Activated naive CD4-positive, alpha-beta T cell treated with anti-CD3 and anti-CD28 coated beads, Interleukin-2, amount 50 U/mL, for 16 hours (primary cell): ENCODE measurements around the gene POLR3A.

Experiments used
- DNase-seq: peaks from one replicate; pipeline ENCODE4 v3.0.0-alpha.2; 2020

The POLR3A gene

DNA sequence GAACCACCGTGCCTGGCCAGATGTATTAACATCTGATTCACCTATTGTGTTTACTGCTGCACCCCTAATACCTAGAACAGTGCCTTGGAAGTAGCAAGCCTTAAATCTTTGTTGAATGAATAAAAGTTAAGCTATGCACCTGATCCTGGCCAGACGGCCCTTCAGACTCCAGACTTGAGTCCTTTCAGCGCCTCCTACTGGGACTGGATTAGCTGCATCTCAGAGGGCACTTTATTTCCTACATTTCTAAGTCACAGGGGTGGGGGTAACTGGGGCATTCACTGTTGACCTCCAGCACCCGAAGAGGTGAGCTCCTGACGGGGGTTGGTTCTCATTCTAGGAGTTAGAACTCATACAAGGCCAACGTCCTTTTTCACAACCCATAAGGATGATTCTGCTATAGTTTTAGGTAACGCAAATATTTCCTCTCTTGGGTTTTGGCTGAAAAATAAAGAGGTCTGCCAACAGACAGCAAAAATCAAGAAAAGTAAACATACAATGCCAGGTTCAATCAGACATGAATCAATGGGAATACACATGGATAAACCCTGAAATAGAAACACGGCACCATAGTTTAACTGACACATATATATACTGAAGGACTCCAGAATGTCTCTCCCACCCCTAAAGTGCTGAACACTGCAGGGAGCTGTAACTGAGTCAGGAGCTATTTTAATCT is 54.8 kb downstream of the POLR3A start:
- no peak for DNase-seq

DNA sequence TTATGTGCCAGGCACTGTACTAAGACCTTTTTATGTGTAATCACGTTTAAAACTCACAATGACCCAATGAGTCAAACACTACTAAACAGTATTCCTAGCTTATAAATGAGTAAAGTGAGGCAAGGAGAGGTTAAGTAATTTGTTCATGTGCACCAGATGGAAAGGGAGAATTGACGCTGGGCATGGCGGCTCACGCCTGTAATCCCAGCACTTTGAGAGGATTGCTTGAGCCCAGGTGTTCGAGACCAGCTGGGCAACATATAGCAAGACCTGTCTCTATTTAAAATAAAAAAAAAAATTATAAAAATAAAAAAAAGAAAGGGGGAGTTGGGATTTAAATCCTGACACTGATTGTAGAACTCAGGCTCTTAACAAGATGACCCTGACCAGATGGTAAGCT is 56.0 kb downstream of the POLR3A start:
- DNase-seq: no peak

DNA sequence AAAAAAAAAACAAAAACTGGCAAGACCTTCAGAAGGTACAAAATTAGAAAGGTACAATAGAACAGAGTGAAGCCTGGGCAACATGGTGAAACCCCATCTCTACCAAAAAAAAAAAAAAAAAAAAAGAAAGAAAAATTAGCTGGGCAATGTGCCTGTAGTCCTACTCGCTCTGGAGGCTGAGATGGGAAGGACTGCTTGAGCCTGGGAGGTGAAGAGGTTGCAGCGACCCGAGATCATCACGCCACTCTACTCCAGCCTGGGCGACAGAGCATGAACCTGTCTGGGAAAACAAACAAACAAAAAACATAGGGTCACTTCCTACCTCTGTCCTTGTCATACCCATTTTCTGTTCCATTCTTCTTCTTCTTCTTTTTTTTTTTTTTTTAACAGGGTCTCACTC is 57.2 kb downstream of the POLR3A start:
- DNase-seq: no peak

DNA sequence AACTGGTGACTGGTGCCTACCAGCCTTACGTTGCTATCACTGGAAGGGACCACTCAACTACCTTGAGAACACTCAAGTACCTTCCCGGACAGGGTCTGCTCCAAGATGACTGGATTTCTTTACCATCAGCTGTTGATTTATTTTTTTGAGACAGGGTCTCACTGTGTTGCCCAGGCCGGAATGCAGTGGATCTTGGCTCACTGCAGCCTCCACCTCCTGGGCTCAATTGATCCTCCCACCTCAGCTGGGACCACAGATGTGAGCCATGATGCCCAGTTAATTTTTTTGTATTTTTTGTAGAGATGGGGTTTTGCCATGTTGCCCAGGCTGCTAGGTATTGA is 57.5 kb downstream of the POLR3A start:
- DNase-seq: no peak

GRCh38 chr10:77970869-77971803 is 58.2 kb downstream of the POLR3A start:
- no peak for DNase-seq

DNA sequence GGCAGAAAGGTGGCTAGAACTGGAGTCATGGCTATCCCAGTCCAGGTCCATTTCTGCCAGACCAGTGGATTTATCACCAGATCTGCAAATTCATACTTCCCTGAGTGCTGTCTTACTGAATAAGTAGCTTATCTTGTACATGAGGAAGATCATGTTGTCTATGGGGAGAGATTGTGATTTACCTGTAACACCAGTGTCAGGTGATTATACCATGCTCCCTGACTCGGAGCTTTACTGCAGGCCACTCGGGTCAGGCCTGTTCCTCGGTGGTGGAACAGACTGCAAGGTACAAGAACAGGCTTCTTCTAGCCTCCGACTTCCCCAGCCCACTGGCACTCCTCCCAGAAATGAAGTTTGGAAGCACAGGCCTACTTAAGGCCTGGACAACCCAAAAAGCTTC is 60.2 kb downstream of the POLR3A start:
- DNase-seq: no peak

DNA sequence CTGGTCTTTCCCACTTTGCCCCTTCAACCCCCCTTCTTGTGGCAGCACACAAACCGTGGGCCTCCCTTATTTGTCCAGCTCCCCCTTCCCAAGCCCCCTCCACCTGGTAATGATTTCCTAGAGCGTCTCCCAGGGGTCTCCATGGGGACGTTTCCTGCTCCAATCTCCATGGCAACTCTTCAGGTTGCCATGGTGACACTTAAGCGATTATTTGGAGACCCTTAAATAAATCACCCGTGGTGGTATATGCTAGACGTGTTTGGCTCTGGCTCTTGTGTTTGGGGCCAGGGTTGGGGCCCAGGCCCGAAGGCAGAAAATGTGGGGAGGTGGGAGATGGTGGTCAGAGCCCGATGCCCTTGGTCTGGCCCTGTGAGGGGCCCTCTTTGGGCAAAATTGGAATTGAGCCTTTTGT is 61.7 kb downstream of the POLR3A start:
- no peak for DNase-seq

GRCh38 chr10:77965294-77965693 is 64.0 kb downstream of the POLR3A start:
- DNase-seq: no peak

- no peak for DNase-seq
Measured at GRCh38 chr10:77964811-77965210, 64.5 kb downstream of the POLR3A start.

GRCh38 chr10:77963901-77964300 is 65.4 kb downstream of the POLR3A start:
- no peak for DNase-seq

DNA sequence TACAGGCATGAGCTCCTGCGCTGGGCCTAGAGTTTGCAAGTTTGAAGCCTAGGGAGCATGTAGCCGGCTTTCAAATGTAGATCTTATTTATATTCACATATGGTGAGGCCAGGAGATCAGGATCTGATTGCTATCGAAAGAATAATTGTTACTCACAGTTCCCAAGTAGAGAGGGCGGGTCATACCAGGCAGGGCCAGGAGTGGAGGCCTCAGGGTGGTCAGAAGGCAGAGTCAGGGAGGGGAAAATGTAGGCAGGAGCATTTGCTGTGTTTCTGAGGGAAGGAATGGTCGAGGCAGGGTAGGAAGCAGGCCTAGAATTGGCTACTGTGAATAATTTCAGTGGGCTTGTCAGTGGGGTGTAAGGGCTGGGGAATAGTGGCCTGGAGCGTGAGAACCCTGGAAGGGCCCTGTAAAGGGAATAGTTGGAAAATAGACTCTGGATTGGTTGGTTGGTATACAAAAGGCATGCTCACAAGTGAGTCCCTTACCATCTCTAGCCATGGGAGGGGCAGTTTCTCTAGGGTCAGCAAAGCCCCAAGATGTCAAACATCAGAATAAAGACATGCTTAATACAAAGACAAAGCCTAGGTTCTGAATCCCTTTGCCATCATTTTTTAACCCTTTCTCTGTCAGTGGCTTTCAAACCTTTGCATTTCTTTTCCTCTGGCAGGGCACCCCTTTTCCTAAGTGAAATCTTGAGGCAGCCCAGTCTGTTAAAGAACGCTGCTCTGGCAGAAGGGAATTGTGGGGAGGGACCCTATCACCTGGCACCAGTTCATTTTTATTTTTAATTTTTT is 66.8 kb downstream of the POLR3A start:
- no peak for DNase-seq

DNA sequence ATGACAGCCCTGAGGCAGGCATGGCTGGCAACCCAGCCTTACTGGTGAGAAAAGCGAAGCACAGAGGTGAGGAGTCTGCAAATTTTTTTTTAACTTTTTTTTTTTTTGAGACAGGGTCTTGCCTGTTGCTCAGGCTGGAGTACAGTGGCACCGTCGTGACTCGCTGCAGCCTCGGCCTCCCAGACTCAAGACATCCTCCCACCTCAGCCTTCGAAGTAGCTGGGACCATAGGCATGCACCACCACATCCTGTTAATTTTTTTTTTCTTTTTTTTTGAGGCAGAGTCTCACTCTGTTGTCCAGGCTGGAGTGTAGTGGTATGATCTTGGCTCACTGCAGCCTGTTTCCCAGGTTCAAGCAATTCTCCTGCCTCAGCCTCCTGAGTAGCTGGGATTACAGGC is 67.6 kb downstream of the POLR3A start:
- DNase-seq: no peak

- no peak for DNase-seq
Measured at GRCh38 chr10:77960829-77961329, 68.4 kb downstream of the POLR3A start.

GRCh38 chr10:77959887-77960455 is 69.3 kb downstream of the POLR3A start:
- DNase-seq: no peak

DNA sequence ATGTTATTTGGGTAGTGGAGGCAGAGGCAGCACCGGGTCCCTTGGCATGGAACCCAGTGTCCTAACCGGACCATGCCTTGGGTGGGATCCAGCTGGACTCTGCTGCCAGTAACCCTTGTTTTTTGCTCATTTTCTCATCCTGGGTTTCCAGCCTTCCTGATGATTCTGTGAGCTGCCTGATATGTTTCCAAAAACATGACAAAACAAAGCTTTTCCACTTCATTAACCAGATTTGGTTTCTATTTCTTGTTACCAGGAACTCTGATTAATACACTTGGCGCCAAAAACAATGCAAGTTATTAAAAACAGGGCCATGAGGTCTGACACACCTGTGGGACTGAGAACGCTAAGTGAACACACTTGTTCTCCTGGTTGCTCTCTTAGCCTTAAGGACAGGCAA is 69.9 kb downstream of the POLR3A start:
- no peak for DNase-seq

GRCh38 chr10:77955136-77955535 is 74.2 kb downstream of the POLR3A start:
- no peak for DNase-seq

DNA sequence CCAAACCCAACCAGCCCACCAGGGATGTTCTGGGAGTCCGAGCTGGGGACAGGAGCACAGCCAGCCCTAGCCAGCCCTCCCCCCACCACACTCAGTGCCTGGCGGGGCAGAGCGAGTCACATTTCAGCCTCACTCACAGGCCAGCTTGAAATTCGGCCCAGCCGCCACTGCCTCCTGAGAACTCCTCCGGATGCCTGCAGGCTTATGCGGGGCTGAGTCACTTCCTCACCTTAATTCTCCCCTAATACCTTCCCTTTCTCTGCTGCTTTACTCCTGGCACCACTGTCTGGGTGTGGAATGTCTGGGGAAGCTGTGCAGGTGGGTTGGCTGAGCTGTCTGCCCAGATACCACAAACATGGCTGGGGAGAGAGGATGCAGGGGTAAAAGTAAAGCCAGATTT is 80.1 kb downstream of the POLR3A start:
- no peak for DNase-seq

DNA sequence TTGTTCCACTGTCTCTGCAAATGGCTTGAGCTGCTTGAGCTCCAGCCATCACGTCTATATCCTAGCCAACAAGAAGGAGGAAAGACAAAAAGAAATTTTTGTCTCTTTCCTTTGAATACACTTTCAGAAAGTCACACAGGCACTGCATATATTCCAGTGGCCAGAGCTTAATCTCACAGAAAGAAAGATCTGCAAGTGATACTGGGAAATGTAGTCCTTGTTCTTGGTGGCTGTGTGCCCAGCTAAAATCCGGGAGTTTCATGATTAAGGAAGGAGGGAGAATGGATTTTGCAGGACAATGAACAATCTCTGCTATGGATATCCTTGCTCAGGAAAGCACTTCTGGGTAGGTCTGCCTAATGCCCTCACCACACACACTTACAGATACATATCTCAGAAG is 83.2 kb downstream of the POLR3A start:
- DNase-seq: no peak

DNA sequence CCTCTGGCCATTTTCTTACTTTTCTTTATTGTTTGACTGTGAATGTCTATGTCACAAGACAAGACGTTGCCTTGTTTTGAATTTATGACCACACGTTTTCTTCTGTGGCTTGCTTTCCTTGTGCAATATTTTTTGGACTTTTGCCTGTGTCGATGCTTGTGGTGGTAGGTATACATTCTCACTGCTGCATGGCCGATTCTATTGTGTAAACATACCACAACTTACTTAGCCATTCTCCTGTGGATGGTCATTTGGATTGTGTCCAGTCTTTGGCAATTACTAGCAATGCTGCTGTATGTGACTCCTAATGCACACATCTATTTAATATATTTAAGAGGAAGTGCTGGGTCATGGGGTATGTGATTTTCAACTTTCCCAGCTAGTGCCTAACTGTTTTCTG is 84.8 kb downstream of the POLR3A start:
- DNase-seq: no peak

- no peak for DNase-seq
Measured at GRCh38 chr10:77943121-77943901, 86.0 kb downstream of the POLR3A start.

DNA sequence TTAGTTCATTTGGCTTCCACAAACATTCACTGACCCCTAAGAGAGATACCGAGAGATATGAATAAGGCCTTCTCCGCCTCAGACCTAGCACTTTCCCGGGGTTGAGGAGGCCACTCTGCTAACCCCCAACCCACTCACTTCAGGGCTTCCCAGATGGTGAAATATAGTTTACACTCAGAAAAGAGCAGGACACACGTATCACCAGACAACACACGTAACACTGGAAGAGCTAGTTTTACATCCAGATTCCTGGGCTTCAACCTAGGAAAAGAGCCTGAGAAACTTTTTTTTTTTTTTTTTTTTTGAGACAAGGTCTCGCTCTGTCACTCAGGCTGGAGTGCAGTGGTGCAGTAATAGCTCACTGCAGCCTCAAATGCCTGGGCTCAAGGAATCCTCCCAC is 87.5 kb downstream of the POLR3A start:
- no peak for DNase-seq

- no peak for DNase-seq
Measured at GRCh38 chr10:77940627-77941026, 88.7 kb downstream of the POLR3A start.
